ENCODE measurements around the gene HIVEP2. TPM values are rescaled to one million over a fixed set of nuclear protein-coding genes. Genes with fewer than 3 reads are reported as not detected.

The HIVEP2 gene
- total RNA-seq, 3 donors from 2014 or later, result 34.9 to 40.9 (median 36.3) TPM

- peaks cover 92% of the 10 kb centered on the region for H3K4me1 Mint-ChIP-seq (ENCODE audit: low read depth)
- peaks cover 16% of the 10 kb centered on the region for H3K36me3 Mint-ChIP-seq (ENCODE audit: insufficient read depth)
- ATAC-seq (no peak), DNase-seq (no peak)
- no peaks in the 10 kb centered on the region for H3K9me3 Mint-ChIP-seq
- peak overlapping the region; percentile 63 for H3K4me3 Mint-ChIP-seq
- no peaks in the 10 kb centered on the region for H3K27me3 Mint-ChIP-seq (ENCODE audit: low read depth)
Measured at GRCh38 chr6:142937986-142938385, 7.0 kb downstream of the HIVEP2 start.

DNA sequence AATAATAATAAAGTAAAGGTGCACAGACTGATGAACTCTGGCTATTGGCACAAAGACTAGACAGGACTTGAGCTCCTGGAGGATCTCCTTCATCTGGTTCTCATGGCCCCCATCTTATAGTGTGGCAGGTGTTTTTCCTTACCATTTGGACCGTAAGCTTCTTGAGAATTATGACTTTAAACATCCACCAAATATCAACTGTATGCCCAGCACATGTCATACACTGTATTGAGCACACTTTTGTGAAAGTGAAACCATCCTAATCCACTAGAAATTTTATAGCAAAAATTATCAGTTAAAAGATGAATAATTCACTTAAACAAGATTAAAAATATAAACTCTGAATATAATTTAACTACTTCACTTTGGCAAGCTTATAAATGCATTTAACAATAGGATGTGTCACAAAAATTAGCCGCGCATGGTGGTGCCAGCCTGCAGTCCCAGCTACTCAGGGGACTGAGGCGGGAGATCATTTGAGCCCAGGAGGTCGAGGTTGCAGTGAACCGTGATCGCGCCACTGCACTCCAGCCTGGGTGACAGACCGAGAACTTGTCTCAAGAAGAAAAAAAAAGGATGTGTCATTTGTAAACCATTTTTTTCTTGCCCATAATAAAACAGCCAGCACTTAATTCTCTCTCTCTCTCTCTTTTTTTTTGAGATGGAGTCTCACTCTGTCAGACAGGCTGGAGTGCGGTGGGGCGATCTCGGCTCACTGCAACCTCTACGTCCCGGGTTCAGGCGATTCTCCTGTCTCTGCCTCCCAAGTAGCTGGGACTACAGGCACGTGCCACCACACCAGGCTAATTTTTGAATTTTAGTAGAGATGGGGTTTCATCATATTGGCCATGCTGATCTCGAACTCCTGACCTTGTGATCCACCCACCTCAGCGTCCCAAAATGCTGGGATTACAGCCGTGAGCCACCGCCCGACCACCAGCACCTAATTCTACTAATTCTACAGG lies 9.1 kb downstream of the HIVEP2 start:
- Mint-ChIP-seq H3K4me3 (peak overlapping the region; percentile 80), H3K27me3 (ENCODE audit: low read depth) (no peaks in the 10 kb centered on the region), H3K9me3 (no peaks in the 10 kb centered on the region), H3K36me3 (ENCODE audit: insufficient read depth) (peaks cover 18% of the 10 kb centered on the region), H3K4me1 (ENCODE audit: low read depth) (peaks cover 91% of the 10 kb centered on the region)
- DNase-seq (no peak), ATAC-seq (peak; percentile 49 to 58)

- DNase-seq (no peak), ATAC-seq (no peak)
- H3K27me3 Mint-ChIP-seq (ENCODE audit: low read depth), result no peaks in the 10 kb centered on the region
- H3K4me1 Mint-ChIP-seq (ENCODE audit: low read depth), result peaks cover 93% of the 10 kb centered on the region
- peaks cover 17% of the 10 kb centered on the region for H3K36me3 Mint-ChIP-seq (ENCODE audit: insufficient read depth)
- peak overlapping the region; percentile 35 for H3K4me3 Mint-ChIP-seq
- H3K9me3 Mint-ChIP-seq, result no peaks in the 10 kb centered on the region
Measured at GRCh38 chr6:142934599-142934998, 10.4 kb downstream of the HIVEP2 start.

- DNase-seq, result no peak
- Mint-ChIP-seq H3K27me3 (ENCODE audit: low read depth) (no peaks in the 10 kb centered on the region), H3K4me1 (ENCODE audit: low read depth) (peaks cover 93% of the 10 kb centered on the region), H3K36me3 (ENCODE audit: insufficient read depth) (peaks cover 17% of the 10 kb centered on the region), H3K9me3 (no peaks in the 10 kb centered on the region), H3K4me3 (peak overlapping the region; percentile 35)
- ATAC-seq, result no peak
Measured at GRCh38 chr6:142934106-142934505, 10.9 kb downstream of the HIVEP2 start.

DNA sequence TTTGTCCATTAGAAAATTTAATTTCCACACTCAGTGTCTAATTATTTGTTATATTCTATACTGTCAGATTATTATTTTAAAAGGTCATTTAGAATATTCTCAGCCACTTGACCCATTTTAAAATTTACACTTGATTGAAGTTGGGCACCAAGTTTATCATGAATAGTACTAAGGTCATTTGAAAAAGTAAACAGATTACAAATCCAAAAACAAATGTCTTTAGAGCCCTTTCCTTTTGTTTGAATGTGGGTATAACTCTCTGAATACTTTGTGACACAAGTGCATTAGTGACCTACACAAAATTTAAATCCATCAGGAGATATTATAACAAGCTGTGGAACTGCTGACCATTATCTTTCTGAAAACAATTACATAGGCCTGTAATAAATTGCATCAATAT lies 11.3 kb downstream of the HIVEP2 start:
- Mint-ChIP-seq H3K4me3 (peak overlapping the region; percentile 24), H3K4me1 (ENCODE audit: low read depth) (peaks cover 94% of the 10 kb centered on the region), H3K36me3 (ENCODE audit: insufficient read depth) (peaks cover 17% of the 10 kb centered on the region), H3K27me3 (ENCODE audit: low read depth) (no peaks in the 10 kb centered on the region), H3K9me3 (no peaks in the 10 kb centered on the region)
- DNase-seq (no peak), ATAC-seq (no peak)

DNA sequence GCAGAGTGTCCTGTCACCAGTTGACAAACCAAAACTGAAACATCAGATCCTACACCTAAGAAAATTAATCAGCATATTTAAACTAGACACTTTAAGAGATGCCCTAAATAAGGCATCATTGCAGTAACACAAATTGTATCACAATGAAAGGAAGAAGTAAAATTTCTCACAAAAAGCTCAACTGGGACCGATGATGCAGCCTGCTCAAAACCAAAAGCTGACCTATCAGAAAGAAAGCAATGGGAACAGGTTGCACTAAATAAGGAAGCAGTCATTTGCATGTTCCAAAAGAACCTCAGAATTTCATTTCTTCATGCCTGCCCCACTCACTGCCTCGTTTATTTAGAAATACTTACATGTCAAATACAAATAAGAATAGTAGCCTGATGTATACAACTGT lies 12.1 kb downstream of the HIVEP2 start:
- H3K4me1 Mint-ChIP-seq (ENCODE audit: low read depth), result peaks cover 92% of the 10 kb centered on the region
- DNase-seq, result no peak
- peak; percentile 20 to 29 for ATAC-seq
- peaks cover 16% of the 10 kb centered on the region for H3K36me3 Mint-ChIP-seq (ENCODE audit: insufficient read depth)
- peak overlapping the region; percentile 63 for H3K4me3 Mint-ChIP-seq
- no peaks in the 10 kb centered on the region for H3K27me3 Mint-ChIP-seq (ENCODE audit: low read depth)
- H3K9me3 Mint-ChIP-seq, result no peaks in the 10 kb centered on the region

DNA sequence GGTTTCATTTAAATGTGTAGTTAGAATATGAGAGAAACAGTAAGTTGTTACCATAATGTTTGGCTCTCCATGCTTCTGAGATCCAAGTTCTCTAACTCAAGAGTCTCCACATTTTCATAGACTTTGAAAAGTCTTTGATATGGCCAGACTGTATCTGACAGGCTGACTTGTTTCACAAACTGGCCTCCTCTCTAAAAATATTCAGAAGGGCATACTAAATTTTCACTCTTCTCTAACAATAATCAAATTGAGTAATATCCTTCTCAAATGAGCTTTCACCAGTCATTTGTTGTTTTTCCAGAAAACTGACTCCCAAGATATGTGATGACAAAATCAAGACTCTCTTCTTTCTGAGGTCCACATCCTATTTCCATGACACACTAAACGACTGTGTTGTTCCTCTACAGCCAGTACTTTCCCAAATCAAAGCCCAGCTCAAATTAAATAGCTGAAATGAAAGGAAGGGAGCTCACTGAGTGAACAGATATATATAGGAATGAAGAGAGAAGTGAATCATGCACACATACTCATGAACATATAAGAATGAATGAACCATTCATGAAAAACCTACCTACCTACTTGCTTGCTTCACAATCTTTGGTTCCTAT lies 15.1 kb downstream of the HIVEP2 start:
- no peaks in the 10 kb centered on the region for H3K9me3 Mint-ChIP-seq
- H3K4me3 Mint-ChIP-seq, result peak overlapping the region; percentile 90
- H3K4me1 Mint-ChIP-seq (ENCODE audit: low read depth), result peaks cover 80% of the 10 kb centered on the region
- peaks cover 15% of the 10 kb centered on the region for H3K36me3 Mint-ChIP-seq (ENCODE audit: insufficient read depth)
- peak in 1 of 2 donors; percentile 29 for ATAC-seq
- no peak for DNase-seq
- H3K27me3 Mint-ChIP-seq (ENCODE audit: low read depth), result no peaks in the 10 kb centered on the region

- DNase-seq (no peak), ATAC-seq (no peak)
- Mint-ChIP-seq H3K9me3 (no peaks in the 10 kb centered on the region), H3K36me3 (ENCODE audit: insufficient read depth) (peaks cover 7% of the 10 kb centered on the region), H3K4me1 (ENCODE audit: low read depth) (peaks cover 73% of the 10 kb centered on the region), H3K27me3 (ENCODE audit: low read depth) (no peaks in the 10 kb centered on the region), H3K4me3 (peak overlapping the region; percentile 90)
Measured at GRCh38 chr6:142927904-142928303, 17.1 kb downstream of the HIVEP2 start.

DNA sequence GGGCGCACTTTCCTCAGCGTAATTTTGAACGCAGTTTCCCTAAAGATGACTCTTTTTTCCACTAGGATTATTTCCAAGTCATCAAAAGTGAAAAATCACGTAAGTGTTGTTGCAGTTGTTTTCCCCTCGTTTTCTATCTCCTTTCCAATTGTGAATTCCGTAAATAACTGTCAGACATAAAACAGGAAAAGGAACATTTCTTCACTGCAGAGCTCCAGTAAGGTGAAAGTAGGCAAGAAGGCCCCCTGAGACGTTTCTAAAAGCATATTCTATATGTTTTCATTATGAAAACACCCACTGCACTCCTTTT lies 17.8 kb downstream of the HIVEP2 start:
- H3K36me3 Mint-ChIP-seq (ENCODE audit: insufficient read depth), result peaks cover 7% of the 10 kb centered on the region
- no peaks in the 10 kb centered on the region for H3K9me3 Mint-ChIP-seq
- peak overlapping the region; percentile 90 for H3K4me3 Mint-ChIP-seq
- peaks cover 66% of the 10 kb centered on the region for H3K4me1 Mint-ChIP-seq (ENCODE audit: low read depth)
- DNase-seq (no peak), ATAC-seq (no peak)
- H3K27me3 Mint-ChIP-seq (ENCODE audit: low read depth), result no peaks in the 10 kb centered on the region

GRCh38 chr6:142926494-142927270 lies 18.3 kb downstream of the HIVEP2 start:
- DNase-seq (peak; percentile 44), ATAC-seq (peak; percentile 75 to 77)
- peaks cover 10% of the 10 kb centered on the region for H3K36me3 Mint-ChIP-seq (ENCODE audit: insufficient read depth)
- H3K27me3 Mint-ChIP-seq (ENCODE audit: low read depth), result no peaks in the 10 kb centered on the region
- peak overlapping the region; percentile 90 for H3K4me3 Mint-ChIP-seq
- H3K9me3 Mint-ChIP-seq, result no peaks in the 10 kb centered on the region
- peaks cover 66% of the 10 kb centered on the region for H3K4me1 Mint-ChIP-seq (ENCODE audit: low read depth)

GRCh38 chr6:142926177-142926493 lies 18.8 kb downstream of the HIVEP2 start:
- no peak for DNase-seq
- ATAC-seq, result no peak
- H3K36me3 Mint-ChIP-seq (ENCODE audit: insufficient read depth), result peaks cover 10% of the 10 kb centered on the region

DNA sequence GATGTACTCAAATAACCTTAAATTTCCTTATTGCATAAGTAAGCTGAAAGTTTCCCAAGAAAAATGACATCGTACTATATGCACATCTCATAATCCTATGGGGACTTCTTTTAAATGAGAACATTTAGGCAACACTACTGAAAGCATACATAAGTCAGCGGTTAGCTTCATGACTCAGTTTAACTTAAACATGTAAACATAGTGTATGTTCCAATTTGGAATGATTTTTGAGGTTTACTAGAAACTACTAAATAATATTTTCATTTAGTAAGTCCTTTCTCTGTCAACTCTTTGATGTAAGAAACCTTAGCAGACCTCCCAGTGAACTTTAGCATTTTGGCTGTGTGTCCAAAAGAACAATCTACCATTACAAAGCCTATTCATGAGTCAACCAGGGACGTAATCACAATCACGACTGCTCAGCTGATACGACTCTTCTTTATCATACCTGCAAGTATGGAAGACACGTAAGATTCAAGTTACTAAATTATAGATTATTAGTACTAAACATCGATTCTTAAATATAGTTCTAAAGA lies 19.3 kb downstream of the HIVEP2 start:
- H3K4me3 Mint-ChIP-seq, result peak overlapping the region; percentile 90
- no peaks in the 10 kb centered on the region for H3K27me3 Mint-ChIP-seq (ENCODE audit: low read depth)
- peaks cover 12% of the 10 kb centered on the region for H3K36me3 Mint-ChIP-seq (ENCODE audit: insufficient read depth)
- no peaks in the 10 kb centered on the region for H3K9me3 Mint-ChIP-seq
- H3K4me1 Mint-ChIP-seq (ENCODE audit: low read depth), result peaks cover 62% of the 10 kb centered on the region
- DNase-seq (no peak), ATAC-seq (peak; percentile 23 to 43)

More at GRCh38 chr6:142926177-142926493, 18.8 kb downstream of the HIVEP2 start:
- Mint-ChIP-seq H3K4me1 (ENCODE audit: low read depth) (peaks cover 63% of the 10 kb centered on the region), H3K9me3 (no peaks in the 10 kb centered on the region), H3K4me3 (peak overlapping the region; percentile 90), H3K27me3 (ENCODE audit: low read depth) (no peaks in the 10 kb centered on the region)

DNA sequence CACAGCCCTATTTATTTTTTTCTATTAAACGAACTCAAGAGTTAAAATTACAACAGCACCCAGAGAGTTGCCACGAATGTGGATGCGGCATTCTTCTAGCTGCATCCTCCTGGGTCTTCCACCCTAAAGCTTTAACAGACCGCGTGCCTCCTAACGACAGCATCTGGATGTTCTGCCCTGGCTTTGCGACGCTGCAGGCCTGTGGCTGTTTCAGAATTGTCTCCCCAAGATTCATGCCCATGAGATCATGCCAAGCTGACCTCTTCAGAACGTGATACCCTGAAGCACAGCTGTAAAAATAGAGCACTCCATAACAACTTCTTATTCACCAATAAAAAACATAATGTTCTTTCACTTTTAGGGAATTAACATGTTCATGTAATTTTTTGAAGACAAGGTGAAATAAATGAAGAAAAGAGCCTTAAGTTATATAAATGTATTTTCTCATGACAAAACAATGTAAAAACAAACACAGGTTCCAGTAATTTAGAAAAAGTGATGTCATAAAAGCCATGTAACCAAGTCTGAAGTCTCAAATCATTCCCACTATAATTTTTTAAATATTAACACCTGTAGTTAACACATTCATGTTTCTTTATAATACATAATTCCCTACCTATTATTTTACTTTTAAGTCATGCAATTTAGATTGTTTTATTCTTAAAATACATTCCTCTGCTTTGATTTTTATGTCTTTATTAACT lies 26.5 kb downstream of the HIVEP2 start:
- peak overlapping the region; percentile 51 for H3K4me3 Mint-ChIP-seq
- no peak for ATAC-seq
- DNase-seq, result no peak
- no peaks in the 10 kb centered on the region for H3K27me3 Mint-ChIP-seq (ENCODE audit: low read depth)
- H3K36me3 Mint-ChIP-seq (ENCODE audit: insufficient read depth), result peaks cover 35% of the 10 kb centered on the region
- no peaks in the 10 kb centered on the region for H3K9me3 Mint-ChIP-seq
- peaks cover 81% of the 10 kb centered on the region for H3K4me1 Mint-ChIP-seq (ENCODE audit: low read depth)

DNA sequence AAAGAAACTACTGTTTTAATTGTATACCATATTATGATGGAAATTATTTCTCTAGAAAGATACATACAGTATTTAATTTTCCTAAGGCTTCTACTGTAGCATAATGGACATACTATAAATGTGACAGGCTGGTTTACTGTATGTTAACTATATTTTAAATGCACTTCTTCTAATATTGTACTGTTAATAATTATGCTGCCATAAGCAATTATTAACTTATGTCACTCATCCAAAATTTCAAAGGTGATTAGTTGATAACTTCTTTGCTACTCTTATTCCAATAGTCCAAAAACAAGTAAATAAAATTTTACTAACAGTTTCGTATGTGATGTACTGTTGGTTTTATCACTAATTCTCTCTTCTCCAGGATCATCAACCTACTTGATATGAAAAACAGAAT lies 28.1 kb downstream of the HIVEP2 start:
- no peak for DNase-seq
- Mint-ChIP-seq H3K4me3 (no peak overlapping the region), H3K27me3 (ENCODE audit: low read depth) (no peaks in the 10 kb centered on the region), H3K4me1 (ENCODE audit: low read depth) (peaks cover 90% of the 10 kb centered on the region), H3K9me3 (peaks cover 3% of the 10 kb centered on the region), H3K36me3 (ENCODE audit: insufficient read depth) (peaks cover 38% of the 10 kb centered on the region)
- no peak for ATAC-seq
